Measurements from ENCODE around the gene JAZF1.

GRCh38 chr7:28138837-28139236 lies 41.8 kb downstream of the JAZF1 start:
- TF ChIP-seq POLR2AphosphoS5 (IDR thresholded peaks at IDR 0.05; ENCODE audit: low read depth, low read length): no peak
- TF ChIP-seq, protein P1, sequence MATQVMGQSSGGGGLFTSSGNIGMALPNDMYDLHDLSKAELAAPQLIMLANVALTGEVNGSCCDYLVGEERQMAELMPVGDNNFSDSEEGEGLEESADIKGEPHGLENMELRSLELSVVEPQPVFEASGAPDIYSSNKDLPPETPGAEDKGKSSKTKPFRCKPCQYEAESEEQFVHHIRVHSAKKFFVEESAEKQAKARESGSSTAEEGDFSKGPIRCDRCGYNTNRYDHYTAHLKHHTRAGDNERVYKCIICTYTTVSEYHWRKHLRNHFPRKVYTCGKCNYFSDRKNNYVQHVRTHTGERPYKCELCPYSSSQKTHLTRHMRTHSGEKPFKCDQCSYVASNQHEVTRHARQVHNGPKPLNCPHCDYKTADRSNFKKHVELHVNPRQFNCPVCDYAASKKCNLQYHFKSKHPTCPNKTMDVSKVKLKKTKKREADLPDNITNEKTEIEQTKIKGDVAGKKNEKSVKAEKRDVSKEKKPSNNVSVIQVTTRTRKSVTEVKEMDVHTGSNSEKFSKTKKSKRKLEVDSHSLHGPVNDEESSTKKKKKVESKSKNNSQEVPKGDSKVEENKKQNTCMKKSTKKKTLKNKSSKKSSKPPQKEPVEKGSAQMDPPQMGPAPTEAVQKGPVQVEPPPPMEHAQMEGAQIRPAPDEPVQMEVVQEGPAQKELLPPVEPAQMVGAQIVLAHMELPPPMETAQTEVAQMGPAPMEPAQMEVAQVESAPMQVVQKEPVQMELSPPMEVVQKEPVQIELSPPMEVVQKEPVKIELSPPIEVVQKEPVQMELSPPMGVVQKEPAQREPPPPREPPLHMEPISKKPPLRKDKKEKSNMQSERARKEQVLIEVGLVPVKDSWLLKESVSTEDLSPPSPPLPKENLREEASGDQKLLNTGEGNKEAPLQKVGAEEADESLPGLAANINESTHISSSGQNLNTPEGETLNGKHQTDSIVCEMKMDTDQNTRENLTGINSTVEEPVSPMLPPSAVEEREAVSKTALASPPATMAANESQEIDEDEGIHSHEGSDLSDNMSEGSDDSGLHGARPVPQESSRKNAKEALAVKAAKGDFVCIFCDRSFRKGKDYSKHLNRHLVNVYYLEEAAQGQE (IDR thresholded peaks at IDR 0.05; ENCODE audit: insufficient read depth in 1 of 2, low read depth in 2 of 2, low read length in 2 of 2): no peak
- no peak for TF ChIP-seq TAF1 (IDR thresholded peaks at IDR 0.05; ENCODE audit: borderline replicate concordance, insufficient read depth, low read length)
- no peak for TF ChIP-seq SIN3A (IDR thresholded peaks at IDR 0.05; ENCODE audit: borderline replicate concordance, insufficient read depth, low read length)
